Lower leg skin (tissue), 3 donors: ENCODE measurements around the gene TMTC1.

Experiments
- POLR2A ChIP-seq, 2 donors: fragments of 450-650 bp; IDR thresholded peaks; one replicate each; pipeline ENCODE4 v1.6.1; 2016 to 2017; ENCODE audit warnings: antibody characterized with exemption in 2 of 2, mild to moderate bottlenecking in 1 of 2, moderate library complexity in 1 of 2
- TF ChIP-seq, protein P1 (sequence below), 3 donors: fragments of 450-650 bp; IDR thresholded peaks; one replicate each; pipeline ENCODE4 v1.5.1; 2016; ENCODE audit warnings: antibody characterized with exemption in 3 of 3, mild to moderate bottlenecking in 3 of 3, moderate library complexity in 2 of 3

GRCh38 chr12:29569132-29569757 is 214.5 kb downstream of the TMTC1 start:
- TF ChIP-seq, protein P1, sequence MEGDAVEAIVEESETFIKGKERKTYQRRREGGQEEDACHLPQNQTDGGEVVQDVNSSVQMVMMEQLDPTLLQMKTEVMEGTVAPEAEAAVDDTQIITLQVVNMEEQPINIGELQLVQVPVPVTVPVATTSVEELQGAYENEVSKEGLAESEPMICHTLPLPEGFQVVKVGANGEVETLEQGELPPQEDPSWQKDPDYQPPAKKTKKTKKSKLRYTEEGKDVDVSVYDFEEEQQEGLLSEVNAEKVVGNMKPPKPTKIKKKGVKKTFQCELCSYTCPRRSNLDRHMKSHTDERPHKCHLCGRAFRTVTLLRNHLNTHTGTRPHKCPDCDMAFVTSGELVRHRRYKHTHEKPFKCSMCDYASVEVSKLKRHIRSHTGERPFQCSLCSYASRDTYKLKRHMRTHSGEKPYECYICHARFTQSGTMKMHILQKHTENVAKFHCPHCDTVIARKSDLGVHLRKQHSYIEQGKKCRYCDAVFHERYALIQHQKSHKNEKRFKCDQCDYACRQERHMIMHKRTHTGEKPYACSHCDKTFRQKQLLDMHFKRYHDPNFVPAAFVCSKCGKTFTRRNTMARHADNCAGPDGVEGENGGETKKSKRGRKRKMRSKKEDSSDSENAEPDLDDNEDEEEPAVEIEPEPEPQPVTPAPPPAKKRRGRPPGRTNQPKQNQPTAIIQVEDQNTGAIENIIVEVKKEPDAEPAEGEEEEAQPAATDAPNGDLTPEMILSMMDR (IDR thresholded peaks at IDR 0.05): no peak
- TF ChIP-seq POLR2A (IDR thresholded peaks at IDR 0.05): no peak
